ENCODE data around the gene CFAP97. TPM values are rescaled to one million over a fixed set of nuclear protein-coding genes. Genes with fewer than 3 reads are reported as not detected.

The CFAP97 gene
- total and polyA plus RNA-seq, 9 of the 15 experiments (the other 6 are each of a cell fraction or from before 2014, with no cell fraction given), result 17.3 to 57.8 (median 44.4) TPM

DNA sequence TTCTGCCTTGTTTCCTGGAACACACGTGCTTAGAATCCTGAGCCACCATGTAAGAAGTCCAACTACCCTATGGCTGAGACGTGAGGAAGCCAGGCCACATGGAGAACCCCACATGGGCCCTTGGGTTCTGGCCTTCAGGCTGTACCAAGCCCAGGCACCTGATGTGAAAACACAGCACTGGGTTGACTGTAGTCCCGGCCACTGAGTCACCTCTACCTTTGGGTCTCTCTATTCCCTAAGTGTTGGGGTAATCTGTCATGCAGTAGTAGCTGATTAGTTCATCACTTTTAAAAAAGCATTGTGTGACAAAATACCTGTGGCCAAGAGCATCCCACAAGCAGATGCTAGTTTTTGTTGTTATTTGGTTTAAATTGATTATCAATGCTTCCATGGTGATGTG lies 24.3 kb downstream of the CFAP97 start (continued):
- no peak for TF ChIP-seq PRDM10 (IDR thresholded peaks at IDR 0.05; ENCODE audit: partially characterized antibody)
- no peak for TF ChIP-seq AFF4 (CRISPR knock-in tag; IDR thresholded peaks at IDR 0.05)
- TF ChIP-seq NCOR1 (IDR thresholded peaks at IDR 0.05), result no peak
- no peak for TF ChIP-seq TCF7L2 (IDR thresholded peaks at IDR 0.05; ENCODE audit: low read depth, low read length)
- TF ChIP-seq SLC30A9 (CRISPR knock-in tag; IDR thresholded peaks at IDR 0.05), result no peak
- TF ChIP-seq TEAD4 (IDR thresholded peaks at IDR 0.05; ENCODE audit: low read length), result no peak
- TF ChIP-seq TEAD4 (CRISPR knock-in tag; IDR thresholded peaks at IDR 0.05; ENCODE audit: borderline replicate concordance), result no peak
